ENCODE data around the gene PIGM.

GRCh38 chr1:160011781-160012180 lies 20.0 kb downstream of the PIGM start:
- TF ChIP-seq POLR2AphosphoS5 (IDR thresholded peaks at IDR 0.05; ENCODE audit: low read depth) (no peak), ZNF114 (CRISPR knock-in tag; IDR thresholded peaks at IDR 0.05) (no peak), CTCF (conservative IDR thresholded peaks at IDR 0.05; ENCODE audit: low read depth in 2 of 2) (no peak), EZH2 (IDR thresholded peaks at IDR 0.05; ENCODE audit: low read depth, unreplicated experiment) (no peak), ETS1 (IDR thresholded peaks at IDR 0.05) (no peak), JUNB (IDR thresholded peaks at IDR 0.05; ENCODE audit: unreplicated experiment) (no peak)

All from GM23338 (cell line).